Mucosa of rectum (tissue), 2 donors: Measurements from ENCODE around the gene SLC26A5.

Experiments used
- H3K27ac ChIP-seq, 2 donors: one replicate each; pipeline ENCODE4 v1.7.0; 2013; ENCODE audit warnings: inconsistent platforms in 2 of 2, low read depth in 2 of 2, low read length in 2 of 2
- H3K27me3 ChIP-seq, 2 donors: one replicate each; pipeline ENCODE4 v1.7.0; 2013; ENCODE audit warnings: low read length in 2 of 2; ENCODE audit not compliant: control insufficient read depth in 2 of 2, insufficient read depth in 2 of 2
- H3K36me3 ChIP-seq, 2 donors: one replicate each; pipeline ENCODE4 v1.7.0; 2013; ENCODE audit warnings: low read length in 2 of 2; ENCODE audit not compliant: control insufficient read depth in 2 of 2, insufficient read depth in 2 of 2
- H3K4me1 ChIP-seq, 2 donors: one replicate each; pipeline ENCODE4 v1.7.0; 2013; ENCODE audit warnings: low read length in 2 of 2, mild to moderate bottlenecking in 1 of 2; ENCODE audit not compliant: control insufficient read depth in 2 of 2, insufficient read depth in 2 of 2
- H3K4me3 ChIP-seq, 2 donors: one replicate each; pipeline ENCODE4 v1.7.0; 2013; ENCODE audit warnings: low read length in 2 of 2
- H3K9ac ChIP-seq, 2 donors: one replicate each; pipeline ENCODE4 v1.7.0; 2013; ENCODE audit warnings: low read length in 2 of 2, low read depth in 1 of 2, mild to moderate bottlenecking in 1 of 2
- H3K9me3 ChIP-seq, 2 donors: one replicate each; pipeline ENCODE4 v1.7.0; 2013; ENCODE audit warnings: low read length in 2 of 2; ENCODE audit not compliant: control insufficient read depth in 2 of 2
- donor health status: healthy.
- donor health status: Normal muscosa, but diverticular disease.

SLC26A5 gene

DNA sequence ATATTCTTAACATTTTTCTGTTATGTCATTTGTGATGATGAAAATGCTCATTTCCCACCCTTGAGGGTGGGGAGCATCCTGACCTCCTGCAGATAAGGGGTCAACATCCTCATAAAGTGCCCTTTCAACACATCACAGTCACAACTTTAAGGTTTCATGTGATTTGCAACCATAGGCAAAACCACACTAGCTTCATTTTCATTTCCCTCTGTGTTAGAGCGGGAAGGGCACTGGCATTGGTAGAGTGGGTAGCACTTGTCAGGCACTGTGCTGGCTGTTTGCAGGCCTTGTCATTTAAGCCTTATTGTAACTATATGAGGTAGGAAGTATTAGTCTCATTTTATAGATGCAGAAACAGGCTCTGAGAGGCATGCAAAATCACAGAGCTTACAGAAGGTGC lies 58.8 kb downstream of the SLC26A5 start:
- Histone ChIP-seq H3K4me3 (no peak overlapping the region), H3K27ac (no peak overlapping the region), H3K27me3 (no peaks in the 10 kb centered on the region), H3K9me3 (no peaks in the 10 kb centered on the region), H3K4me1 (no peaks in the 10 kb centered on the region), H3K36me3 (no peaks in the 10 kb centered on the region), H3K9ac (no peak overlapping the region)

DNA sequence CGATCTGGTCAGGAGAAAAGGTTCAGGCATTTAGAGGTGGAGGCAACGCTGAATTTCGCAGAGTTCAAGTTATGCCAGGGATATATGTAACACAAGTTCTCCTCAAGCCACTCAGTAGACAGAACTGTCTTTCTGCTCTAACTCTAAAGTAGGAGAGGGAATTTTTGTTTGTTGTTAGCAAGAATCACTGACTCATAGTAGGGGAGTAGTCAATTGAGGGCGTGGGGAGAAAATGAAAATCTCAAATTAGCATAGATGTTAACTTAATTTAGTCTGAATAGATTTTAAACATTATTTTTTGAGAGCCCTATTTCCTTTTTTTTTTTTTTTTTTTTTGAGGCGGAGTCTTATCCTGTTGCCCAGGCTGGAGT lies 64.0 kb downstream of the SLC26A5 start:
- Histone ChIP-seq H3K4me1 (no peaks in the 10 kb centered on the region), H3K36me3 (no peaks in the 10 kb centered on the region), H3K27ac (no peak overlapping the region)

DNA sequence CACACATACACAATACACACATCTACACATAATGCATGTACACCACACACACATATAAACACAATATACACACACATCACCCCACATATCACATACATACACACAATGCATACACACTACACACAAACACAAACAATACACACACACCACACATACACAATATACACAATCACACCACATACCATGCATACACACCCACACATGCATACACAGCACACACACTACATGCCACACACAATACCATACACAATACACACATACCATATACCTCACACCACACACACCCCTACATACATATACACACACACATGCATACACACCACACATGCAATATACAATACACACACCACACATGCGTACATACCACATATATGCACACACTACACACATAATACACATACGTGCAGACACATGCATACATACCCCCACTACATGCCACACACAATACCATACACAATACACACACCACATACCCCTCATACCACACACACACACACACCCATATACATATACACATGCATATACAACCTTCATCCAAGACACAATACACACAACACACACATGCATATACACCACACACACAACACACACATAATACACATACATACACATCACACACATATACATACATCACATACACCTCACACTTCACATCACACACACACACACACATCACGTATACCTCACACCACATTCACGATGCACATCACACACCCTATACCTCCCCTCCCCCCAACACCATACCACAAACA lies 64.6 kb downstream of the SLC26A5 start:
- no peaks in the 10 kb centered on the region for H3K4me1 ChIP-seq
- H3K27me3 ChIP-seq = no peaks in the 10 kb centered on the region
- no peak overlapping the region for H3K4me3 ChIP-seq
- no peak overlapping the region for H3K27ac ChIP-seq
- H3K9ac ChIP-seq = no peak overlapping the region
- H3K9me3 ChIP-seq = no peaks in the 10 kb centered on the region
- no peaks in the 10 kb centered on the region for H3K36me3 ChIP-seq

More for the DNA sequence above, 64.0 kb downstream of the SLC26A5 start:
- Histone ChIP-seq H3K9ac (no peak overlapping the region), H3K9me3 (no peaks in the 10 kb centered on the region), H3K27me3 (no peaks in the 10 kb centered on the region), H3K4me3 (no peak overlapping the region)

DNA sequence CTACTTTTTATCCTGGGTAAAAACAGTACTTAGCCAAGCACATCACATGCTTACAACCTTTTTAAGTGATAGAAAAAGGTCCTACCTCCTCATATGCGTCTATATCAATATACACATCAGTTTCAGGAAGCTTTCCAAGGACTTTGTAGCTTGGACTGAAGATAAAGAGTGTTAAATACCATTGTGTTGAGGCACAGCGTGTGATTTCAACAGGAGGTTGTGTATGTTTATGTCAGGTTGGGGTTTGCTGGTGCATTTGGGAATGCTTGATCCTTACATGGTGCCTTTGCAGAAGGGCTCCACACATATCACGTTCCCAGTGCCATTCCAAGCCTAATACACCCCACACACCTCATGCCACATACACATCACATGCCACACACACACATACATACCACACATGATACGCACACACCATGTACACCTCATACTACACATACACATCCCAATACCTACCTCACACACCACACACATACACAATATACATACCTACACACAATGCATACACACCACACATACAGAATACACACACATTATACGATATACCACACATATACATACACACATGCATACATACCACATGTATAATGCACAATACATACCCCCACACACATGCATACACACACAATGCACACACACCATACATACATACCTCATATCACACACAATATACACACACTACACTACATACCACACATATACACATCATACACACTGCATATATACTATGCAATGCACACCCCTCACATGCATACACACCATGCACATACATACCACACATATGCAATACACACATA lies 65.4 kb downstream of the SLC26A5 start:
- Histone ChIP-seq H3K36me3 (no peaks in the 10 kb centered on the region), H3K27ac (no peak overlapping the region), H3K4me3 (no peak overlapping the region), H3K9me3 (no peaks in the 10 kb centered on the region), H3K9ac (no peak overlapping the region), H3K4me1 (no peaks in the 10 kb centered on the region), H3K27me3 (no peaks in the 10 kb centered on the region)

DNA sequence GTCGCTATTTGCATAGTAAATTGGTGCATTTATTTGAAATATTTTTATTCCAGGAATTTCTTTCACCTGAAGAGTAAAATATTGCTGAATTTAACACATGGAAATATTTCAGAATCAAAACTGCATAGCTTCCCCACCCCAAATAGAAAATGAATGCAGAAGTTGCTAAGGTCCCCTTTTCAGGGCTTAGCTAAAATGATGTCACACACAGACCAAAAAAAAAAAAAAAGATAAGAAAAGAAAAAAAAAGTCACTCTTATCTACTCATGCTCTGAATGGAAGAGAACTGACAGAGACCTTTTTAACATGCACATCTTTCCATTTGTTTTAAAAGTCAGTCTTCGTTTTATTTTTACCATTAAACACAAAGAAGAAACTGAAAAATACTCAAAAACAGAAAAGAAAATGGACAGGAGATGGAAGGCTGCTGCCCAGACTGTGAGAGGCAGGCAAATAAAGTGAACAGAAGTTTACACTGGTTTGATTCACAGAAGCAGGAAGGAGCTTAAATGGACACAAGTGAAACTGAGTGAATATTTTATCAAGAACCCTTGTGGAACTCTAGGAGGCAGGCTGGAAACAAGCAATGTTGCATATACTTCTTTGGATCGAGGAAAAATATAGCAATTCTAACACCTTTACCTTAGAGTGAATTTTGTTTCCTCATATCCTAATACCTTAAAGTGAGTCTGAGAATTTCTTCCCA lies 66.6 kb downstream of the SLC26A5 start:
- Histone ChIP-seq H3K27ac (no peak overlapping the region), H3K4me1 (no peaks in the 10 kb centered on the region), H3K36me3 (no peaks in the 10 kb centered on the region), H3K27me3 (no peaks in the 10 kb centered on the region), H3K4me3 (no peak overlapping the region), H3K9ac (no peak overlapping the region), H3K9me3 (no peaks in the 10 kb centered on the region)

- Histone ChIP-seq H3K9ac (no peak overlapping the region), H3K4me3 (no peak overlapping the region), H3K36me3 (peaks cover 4 to 5% of the 10 kb centered on the region in 2 donors), H3K27ac (no peak overlapping the region), H3K4me1 (no peaks in the 10 kb centered on the region), H3K9me3 (no peaks in the 10 kb centered on the region), H3K27me3 (no peaks in the 10 kb centered on the region)
Measured at GRCh38 chr7:103373866-103374643, 72.0 kb downstream of the SLC26A5 start.

DNA sequence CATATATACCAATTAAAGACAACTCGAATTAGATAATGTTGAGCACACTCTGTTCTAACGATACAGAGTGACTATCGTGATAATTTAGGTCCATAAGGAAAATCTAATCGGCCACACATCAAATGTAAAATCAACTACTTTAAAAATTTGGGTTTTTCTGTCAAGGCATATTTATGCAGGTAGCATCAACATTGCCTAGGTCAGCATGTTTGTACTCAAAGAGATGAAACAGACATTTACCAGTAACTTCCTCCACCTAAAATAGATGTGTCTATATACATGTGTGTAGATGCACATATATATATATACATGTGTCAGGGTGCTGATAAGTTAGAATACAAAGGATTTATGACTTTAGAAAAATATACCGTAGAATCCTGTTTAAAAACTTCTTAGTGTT lies 76.6 kb downstream of the SLC26A5 start:
- no peaks in the 10 kb centered on the region for H3K4me1 ChIP-seq
- H3K9me3 ChIP-seq = no peaks in the 10 kb centered on the region
- H3K4me3 ChIP-seq = no peak overlapping the region
- H3K36me3 ChIP-seq = peaks cover 43 to 46% of the 10 kb centered on the region in 2 donors
- no peak overlapping the region for H3K9ac ChIP-seq
- H3K27me3 ChIP-seq = no peaks in the 10 kb centered on the region
- H3K27ac ChIP-seq = no peak overlapping the region

GRCh38 chr7:103349805-103350204 lies 96.2 kb downstream of the SLC26A5 start:
- no peaks in the 10 kb centered on the region for H3K27me3 ChIP-seq
- no peaks in the 10 kb centered on the region for H3K9me3 ChIP-seq
- no peak overlapping the region for H3K27ac ChIP-seq
- peaks cover 10 to 17% of the 10 kb centered on the region in 2 donors for H3K36me3 ChIP-seq
- H3K4me1 ChIP-seq = peaks cover 11 to 20% of the 10 kb centered on the region in 2 donors
- no peak overlapping the region for H3K9ac ChIP-seq
- peak overlapping the region in 1 of 2 donors; percentile 99 for H3K4me3 ChIP-seq

DNA sequence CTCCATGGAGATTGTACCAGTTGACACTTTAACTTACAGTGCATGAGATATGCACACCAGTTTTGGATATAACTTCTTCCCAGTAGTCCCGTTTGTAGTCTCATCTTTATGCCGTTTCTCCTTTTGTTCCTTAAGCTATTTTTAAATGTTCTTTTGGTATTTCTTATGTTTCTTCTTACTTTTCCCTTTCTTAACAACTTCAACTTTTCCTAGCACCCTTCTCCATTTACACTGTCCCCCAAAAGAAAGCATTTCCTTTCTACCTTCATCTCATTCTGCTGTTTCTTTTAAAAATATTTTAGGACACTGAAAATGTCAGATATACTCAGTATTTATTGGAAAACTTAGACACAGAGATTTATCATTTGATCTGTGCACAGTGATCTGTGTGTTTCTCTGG lies 97.0 kb downstream of the SLC26A5 start:
- no peaks in the 10 kb centered on the region for H3K9me3 ChIP-seq
- H3K4me3 ChIP-seq = peak overlapping the region in 1 of 2 donors; percentile 99
- H3K27ac ChIP-seq = no peak overlapping the region
- H3K4me1 ChIP-seq = peaks cover 11 to 22% of the 10 kb centered on the region in 2 donors
- no peaks in the 10 kb centered on the region for H3K27me3 ChIP-seq
- peaks cover 6 to 12% of the 10 kb centered on the region in 2 donors for H3K36me3 ChIP-seq
- no peak overlapping the region for H3K9ac ChIP-seq
